ENCODE results near the gene SETD3. TPM values are rescaled to one million over a fixed set of nuclear protein-coding genes. Genes with fewer than 3 reads are reported as not detected.

The SETD3 gene
- total RNA-seq, 1 donor from 2014 or later = 44.3 TPM

GRCh38 chr14:99408971-99409289 is 71.7 kb downstream of the SETD3 start:
- TF ChIP-seq CTCF (conservative IDR thresholded peaks at IDR 0.05; ENCODE audit: low read depth, low read length) = no peak
- no peak for DNase-seq (ENCODE audit: low read depth)
- H3K4me3 ChIP-seq (ENCODE audit: low read depth, low read length) = no peak overlapping the region

- TF ChIP-seq CTCF (conservative IDR thresholded peaks at IDR 0.05; ENCODE audit: low read depth, low read length) = no peak
- no peak overlapping the region for H3K4me3 ChIP-seq (ENCODE audit: low read depth, low read length)
- no peak for DNase-seq (ENCODE audit: low read depth)
These were observed 72.2 kb downstream of the SETD3 start for GRCh38 chr14:99408286-99408970.

- no peak for DNase-seq (ENCODE audit: low read depth)
- TF ChIP-seq CTCF (conservative IDR thresholded peaks at IDR 0.05; ENCODE audit: low read depth, low read length) = no peak
- H3K4me3 ChIP-seq (ENCODE audit: low read depth, low read length) = no peak overlapping the region
These were observed 73.2 kb downstream of the SETD3 start for GRCh38 chr14:99407416-99407815.

- no peak for DNase-seq (ENCODE audit: low read depth)
- no peak for TF ChIP-seq CTCF (conservative IDR thresholded peaks at IDR 0.05; ENCODE audit: low read depth, low read length)
- H3K4me3 ChIP-seq (ENCODE audit: low read depth, low read length) = no peak overlapping the region
These were observed 77.7 kb downstream of the SETD3 start for GRCh38 chr14:99402950-99403349.

GRCh38 chr14:99402285-99402648 is 78.4 kb downstream of the SETD3 start:
- DNase-seq (ENCODE audit: low read depth) = no peak
- no peak for TF ChIP-seq CTCF (conservative IDR thresholded peaks at IDR 0.05; ENCODE audit: low read depth, low read length)
- H3K4me3 ChIP-seq (ENCODE audit: low read depth, low read length) = no peak overlapping the region

- TF ChIP-seq CTCF (conservative IDR thresholded peaks at IDR 0.05; ENCODE audit: low read depth, low read length) = no peak
- H3K4me3 ChIP-seq (ENCODE audit: low read depth, low read length) = no peak overlapping the region
- DNase-seq (ENCODE audit: low read depth) = no peak
These were observed 78.9 kb downstream of the SETD3 start for GRCh38 chr14:99401621-99402284.

GRCh38 chr14:99401211-99401610 is 79.4 kb downstream of the SETD3 start:
- H3K4me3 ChIP-seq (ENCODE audit: low read depth, low read length) = no peak overlapping the region
- TF ChIP-seq CTCF (conservative IDR thresholded peaks at IDR 0.05; ENCODE audit: low read depth, low read length) = no peak
- DNase-seq (ENCODE audit: low read depth) = no peak

Measured in epithelial cell of proximal tubule (primary cell).